Stimulated activated CD4-positive, alpha-beta T cell treated with anti-CD3 and anti-CD28 coated beads, Interleukin-1b, Interleukin-23, amount 100 ng/mL, for 48 hours (primary cell): Measurements from ENCODE around the gene THY1.
"Not testable (repeated sequence)": the region's sequence is repeated elsewhere in the genome, so short reads cannot be mapped to it uniquely, and the experiment has no call there.

Experiments
- DNase-seq: peaks from one replicate; pipeline ENCODE4 v3.0.0-alpha.2; 2020

THY1 gene

GRCh38 chr11:119445379-119445778 lies 22.4 kb upstream of the THY1 start:
- no peak for DNase-seq

- no peak for DNase-seq
These were observed 18.9 kb upstream of the THY1 start for GRCh38 chr11:119441898-119442243.

GRCh38 chr11:119438599-119438998 lies 15.6 kb upstream of the THY1 start:
- DNase-seq: no peak

- DNase-seq: not testable (repeated sequence)
These were observed 14.5 kb upstream of the THY1 start for GRCh38 chr11:119437521-119437920.

GRCh38 chr11:119436711-119437110 lies 13.7 kb upstream of the THY1 start:
- no peak for DNase-seq

- DNase-seq: no peak
These were observed 13.1 kb upstream of the THY1 start for GRCh38 chr11:119436093-119436492.

GRCh38 chr11:119434591-119435330 lies 11.8 kb upstream of the THY1 start:
- DNase-seq: no peak

GRCh38 chr11:119433358-119433725 lies 10.4 kb upstream of the THY1 start:
- no peak for DNase-seq

- no peak for DNase-seq
These were observed 9.7 kb upstream of the THY1 start for GRCh38 chr11:119432484-119433357.

- no peak for DNase-seq
These were observed 8.6 kb upstream of the THY1 start for GRCh38 chr11:119431523-119431922.

GRCh38 chr11:119427279-119427678 lies 4.3 kb upstream of the THY1 start:
- no peak for DNase-seq

GRCh38 chr11:119426142-119426541 lies 3.2 kb upstream of the THY1 start:
- DNase-seq: no peak

- DNase-seq: no peak
These were observed 1.8 kb upstream of the THY1 start for GRCh38 chr11:119424775-119425174.

GRCh38 chr11:119424276-119424675 lies 1.3 kb upstream of the THY1 start:
- DNase-seq: no peak

- no peak for DNase-seq
These were observed 710 bp upstream of the THY1 start for GRCh38 chr11:119423509-119424254.

GRCh38 chr11:119421941-119422808 lies 797 bp downstream of the THY1 start:
- DNase-seq: no peak

GRCh38 chr11:119421351-119421750 lies 1.6 kb downstream of the THY1 start:
- no peak for DNase-seq

- no peak for DNase-seq
These were observed 2.3 kb downstream of the THY1 start for GRCh38 chr11:119420631-119421030.

GRCh38 chr11:119419834-119420492 lies 3.0 kb downstream of the THY1 start:
- DNase-seq: no peak

- no peak for DNase-seq
These were observed 3.7 kb downstream of the THY1 start for GRCh38 chr11:119419246-119419645.

- DNase-seq: no peak
These were observed 4.2 kb downstream of the THY1 start for GRCh38 chr11:119418759-119419158.
